SW480 (cell line): ENCODE results near the gene HCN4.
A peak's percentile ranks its signal among the peaks of the same experiment; 100 is the strongest.
"Not testable (repeated sequence)": the region's sequence is repeated elsewhere in the genome, so short reads cannot be mapped to it uniquely, and the experiment has no call there.

Experiments
- DNase-seq: peaks from one replicate; pipeline ENCODE4 v3.0.0-alpha.2; 2016; ENCODE audit warnings: low spot score

Gene HCN4

DNA sequence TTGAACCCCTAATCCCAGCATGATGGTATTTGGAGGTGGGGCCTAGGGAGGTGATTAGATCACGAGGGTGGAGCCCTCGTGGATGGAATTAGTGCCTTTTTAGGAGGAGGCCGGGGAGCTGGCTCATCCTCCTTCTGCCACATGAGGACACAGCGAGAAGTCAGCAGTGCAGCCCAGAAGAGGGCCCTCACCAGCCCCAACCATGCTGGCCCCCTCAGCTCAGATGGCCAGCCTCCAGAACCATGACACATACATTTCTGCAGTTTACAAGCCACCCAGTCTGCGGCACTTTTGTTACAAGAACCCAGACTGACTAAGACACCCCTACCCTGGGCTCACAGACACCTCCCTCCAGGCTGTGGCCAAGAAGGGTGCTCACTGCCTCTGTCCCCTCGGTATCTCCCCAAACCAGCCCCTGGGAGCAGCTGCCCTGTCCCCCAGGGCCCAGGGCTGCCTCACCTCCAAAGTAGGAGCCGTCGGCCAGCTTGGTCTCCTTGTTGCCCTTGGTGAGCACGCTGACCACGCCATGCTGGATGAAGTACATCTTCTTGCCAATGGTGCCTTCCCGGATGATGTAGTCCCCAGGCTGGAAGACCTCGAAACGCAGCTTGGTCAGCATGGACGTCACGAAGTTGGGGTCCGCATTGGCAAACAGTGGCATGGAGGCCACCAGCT lies 44.1 kb downstream of the HCN4 start:
- no peak for DNase-seq

DNA sequence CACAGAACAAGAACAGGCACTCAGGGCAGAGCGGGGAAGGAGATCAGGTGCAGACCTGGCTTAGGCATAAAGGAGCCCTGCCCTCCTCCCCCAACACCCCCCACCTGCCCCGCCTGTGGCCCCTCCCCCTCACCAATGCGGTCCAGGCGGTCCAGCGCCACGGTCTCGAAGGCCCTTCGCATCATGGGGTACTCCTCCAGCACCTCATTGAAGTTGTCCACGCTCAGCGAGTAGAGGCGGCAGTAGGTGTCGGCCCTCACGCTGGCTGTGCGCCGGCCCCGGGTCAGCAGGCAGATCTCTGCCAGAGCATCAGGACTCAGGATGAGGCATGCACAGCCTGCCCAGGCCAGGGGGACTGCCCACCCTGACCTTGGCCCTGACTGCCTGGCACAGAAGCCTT lies 44.8 kb downstream of the HCN4 start:
- DNase-seq = no peak

DNA sequence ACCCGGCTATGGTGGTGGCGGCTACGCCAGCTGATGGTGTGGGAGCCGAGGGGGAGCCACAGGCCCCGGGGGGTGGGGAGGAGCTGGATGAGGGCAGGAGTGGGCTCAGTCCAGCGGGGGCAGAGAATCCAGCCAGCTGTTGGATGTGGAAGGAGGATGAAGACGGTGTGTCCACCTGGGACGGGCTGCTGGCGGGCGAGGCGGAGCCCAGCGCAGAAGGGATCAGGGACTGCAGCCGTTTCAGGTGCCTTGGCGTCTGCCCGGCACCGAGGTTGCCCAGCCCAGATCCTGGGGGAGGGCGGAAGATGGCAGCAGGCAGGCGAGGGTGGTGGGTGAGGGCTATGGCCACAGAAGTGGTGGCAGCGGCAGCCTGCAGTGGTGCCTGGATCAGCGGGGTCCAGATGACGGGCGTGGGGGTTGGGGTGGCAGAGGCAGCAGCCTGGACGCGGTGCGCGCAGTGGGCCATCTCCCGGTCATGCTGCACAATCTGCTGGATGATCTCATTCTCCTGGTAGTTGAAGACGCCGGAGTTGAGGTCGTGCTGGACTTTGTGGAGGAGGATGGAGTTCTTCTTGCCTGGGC lies 45.3 kb downstream of the HCN4 start:
- no peak for DNase-seq

DNA sequence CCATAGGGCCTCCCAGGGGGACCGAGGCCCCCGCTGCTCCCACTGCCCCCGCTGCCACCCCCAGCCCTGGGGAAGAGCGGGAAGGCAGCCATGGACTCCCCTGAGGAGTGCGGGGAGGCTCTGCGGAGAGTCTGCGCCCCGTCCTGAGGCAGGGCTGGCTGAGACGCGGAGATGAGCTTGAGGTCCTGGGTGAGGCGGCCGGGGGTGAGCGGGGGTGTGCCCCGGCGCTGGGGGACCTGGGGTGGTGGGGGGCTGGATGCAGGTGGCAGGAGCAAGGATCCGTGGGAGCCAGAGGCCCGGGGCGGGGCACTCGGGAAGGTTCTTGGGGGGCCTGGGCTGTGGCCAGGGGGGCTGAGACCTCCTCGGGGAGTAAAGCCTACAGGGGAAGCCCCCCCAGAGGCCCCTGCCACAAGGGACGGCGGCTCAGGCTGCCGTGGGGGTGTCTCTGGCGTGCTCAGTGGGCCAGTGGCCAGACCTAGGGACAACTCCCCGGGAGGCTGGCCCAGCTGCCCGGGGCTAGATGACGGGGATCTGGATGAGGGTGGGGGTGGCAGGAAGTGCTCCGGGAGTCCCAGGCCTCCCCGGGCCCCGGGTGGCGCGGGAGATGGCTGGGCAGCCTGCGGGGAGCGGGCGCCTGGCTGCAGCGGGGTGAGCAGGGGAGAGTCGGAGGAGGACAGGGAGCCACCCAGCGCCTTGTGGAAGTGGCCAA lies 45.9 kb downstream of the HCN4 start:
- DNase-seq = no peak

DNA sequence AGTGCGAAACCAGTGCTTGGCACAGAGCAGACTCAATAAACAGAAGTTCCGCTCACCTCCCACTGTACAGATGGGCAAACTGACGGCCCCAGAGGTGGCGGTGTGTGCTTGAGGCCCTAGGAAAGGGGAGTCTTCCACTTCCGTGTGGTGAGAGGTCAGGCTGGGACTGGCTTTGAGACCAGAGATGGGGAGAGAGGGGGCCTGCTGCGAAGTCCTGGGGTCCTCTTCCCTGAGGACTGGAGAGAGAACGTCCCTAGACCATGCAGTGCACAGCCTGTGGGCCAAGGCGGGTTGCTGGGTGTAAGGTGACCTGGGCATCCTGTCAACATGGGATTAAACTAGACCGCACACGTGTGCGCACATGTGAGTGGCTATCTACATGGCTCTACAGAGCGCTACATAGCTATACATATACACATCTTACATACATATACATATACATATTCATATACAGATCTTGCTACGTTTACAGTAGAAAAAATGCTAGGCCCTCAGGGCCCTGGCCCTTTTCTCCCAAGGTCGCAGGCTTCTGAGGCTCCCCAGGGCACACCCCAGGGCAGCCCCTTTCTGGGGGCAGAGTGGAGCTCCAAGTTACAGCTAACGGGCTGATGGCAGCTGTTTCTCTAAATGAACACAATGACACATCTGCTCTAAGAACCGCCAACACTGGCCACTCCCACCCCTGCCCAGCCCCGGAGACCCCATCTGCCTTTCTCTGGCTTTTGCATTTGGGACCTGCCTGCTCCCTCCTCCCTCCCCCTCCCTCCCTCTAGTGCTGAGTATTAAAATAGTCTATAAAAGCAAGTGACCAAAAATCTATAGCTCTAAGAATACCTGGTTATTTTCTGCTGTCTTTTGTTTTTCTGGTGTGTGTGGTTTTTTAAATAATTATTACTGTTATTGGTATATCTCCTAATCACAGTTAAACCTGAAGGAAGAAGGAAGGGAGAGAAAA lies 47.0 kb downstream of the HCN4 start:
- DNase-seq = no peak

DNA sequence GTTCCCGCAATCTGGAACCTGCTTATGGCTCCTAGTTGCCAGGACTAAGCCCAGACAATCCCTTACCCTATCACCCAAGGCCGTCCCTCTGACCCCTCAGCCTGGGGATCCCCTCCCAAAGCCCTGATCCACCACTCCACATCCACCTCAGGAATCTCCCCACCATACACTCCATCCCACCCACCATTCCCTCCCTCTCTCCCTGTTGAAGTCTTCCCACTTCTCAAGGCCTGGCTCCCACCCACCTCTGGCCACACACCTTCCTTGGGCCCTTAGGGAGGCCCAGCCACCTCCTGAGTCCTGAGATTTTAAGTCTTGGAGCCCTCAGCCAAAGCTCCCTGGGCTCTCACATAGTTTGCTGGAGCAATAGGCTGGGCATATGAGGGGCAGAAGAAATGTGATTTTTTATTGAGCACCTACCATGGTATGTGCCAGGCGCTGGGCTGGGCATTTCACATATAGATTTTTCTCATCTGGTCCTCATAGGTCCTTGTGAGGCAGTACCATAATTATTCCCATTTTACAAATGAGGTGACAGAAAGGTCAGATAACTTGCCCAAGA lies 48.1 kb downstream of the HCN4 start:
- no peak for DNase-seq

DNA sequence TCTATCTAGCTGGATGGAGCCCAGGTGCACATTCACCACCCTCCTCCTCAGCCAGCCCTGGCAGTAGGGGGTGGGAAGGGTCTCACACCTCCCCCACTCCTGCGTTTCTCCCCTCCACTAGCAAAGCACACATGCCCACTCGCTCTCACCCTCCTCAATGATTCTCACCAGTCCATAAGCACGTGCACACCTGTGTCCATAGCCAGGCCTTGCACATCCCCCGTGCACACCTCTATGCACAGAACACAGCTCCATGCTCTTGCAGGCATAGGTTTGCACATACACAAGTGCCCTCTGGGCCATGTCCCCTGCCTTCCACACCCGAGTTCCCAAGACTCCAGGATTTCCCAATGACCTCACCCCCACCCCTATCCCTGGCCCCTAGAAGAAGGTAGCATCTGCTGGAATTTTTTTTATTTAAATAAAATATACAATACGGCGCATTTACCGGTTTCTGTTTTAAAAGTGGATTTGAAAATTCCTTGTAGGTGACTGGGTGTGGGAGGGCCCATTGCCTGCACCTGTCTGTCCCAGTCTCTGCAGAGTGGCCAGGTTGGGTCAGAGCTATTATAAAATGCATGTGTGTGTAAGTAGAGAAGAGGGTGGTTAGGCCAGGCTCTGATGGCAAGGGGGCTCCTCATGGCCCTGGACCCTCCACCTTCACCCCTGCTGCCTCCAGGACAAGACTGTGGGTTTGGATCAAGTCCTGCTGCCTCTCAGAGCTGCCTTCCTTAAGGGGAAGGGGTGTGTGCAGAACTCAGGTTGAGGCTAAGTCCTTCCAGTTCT lies 49.1 kb downstream of the HCN4 start:
- no peak for DNase-seq

DNA sequence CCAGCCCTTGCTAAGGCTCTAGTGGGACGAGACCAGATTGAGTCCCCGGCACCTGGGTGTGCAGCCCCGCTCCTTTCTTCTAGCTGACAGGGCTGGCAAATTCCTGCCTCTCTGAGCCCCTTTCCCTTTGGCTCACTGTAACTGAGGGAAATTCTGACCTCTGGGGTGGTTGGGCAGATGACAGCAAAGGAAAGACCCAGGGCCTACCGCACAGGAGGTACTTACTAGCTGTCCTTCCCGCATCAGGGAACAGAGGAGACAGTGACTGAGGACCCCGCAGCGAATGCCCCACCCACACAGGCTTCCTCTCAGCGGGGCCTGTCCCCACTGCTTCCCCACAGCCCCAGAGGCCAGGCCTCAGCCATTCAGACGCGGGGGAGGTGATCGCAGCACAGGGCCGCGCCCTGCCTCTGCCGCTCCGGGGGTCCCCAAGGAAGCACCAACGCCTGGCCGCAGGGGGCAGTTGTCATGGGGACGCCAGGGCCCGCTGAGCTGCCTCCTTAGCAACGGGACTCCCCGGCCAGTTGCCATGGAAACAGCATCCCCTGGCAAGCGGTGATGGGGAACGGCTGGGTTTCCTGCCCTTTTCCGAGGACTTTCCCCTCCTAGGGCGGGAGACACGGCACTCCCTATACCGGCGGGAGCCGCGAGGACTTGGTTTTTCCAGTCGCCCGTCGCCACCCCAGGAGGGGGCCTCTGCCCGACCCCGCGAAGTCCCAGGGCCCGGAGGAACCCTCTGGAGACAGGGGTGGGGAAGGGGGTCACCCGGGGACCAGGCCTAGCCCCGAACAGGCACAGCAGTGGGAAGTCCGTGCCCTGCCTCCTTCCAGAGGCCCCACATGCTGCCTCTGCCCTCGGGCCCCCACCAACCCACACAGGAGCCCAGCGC lies 50.1 kb downstream of the HCN4 start:
- no peak for DNase-seq

DNA sequence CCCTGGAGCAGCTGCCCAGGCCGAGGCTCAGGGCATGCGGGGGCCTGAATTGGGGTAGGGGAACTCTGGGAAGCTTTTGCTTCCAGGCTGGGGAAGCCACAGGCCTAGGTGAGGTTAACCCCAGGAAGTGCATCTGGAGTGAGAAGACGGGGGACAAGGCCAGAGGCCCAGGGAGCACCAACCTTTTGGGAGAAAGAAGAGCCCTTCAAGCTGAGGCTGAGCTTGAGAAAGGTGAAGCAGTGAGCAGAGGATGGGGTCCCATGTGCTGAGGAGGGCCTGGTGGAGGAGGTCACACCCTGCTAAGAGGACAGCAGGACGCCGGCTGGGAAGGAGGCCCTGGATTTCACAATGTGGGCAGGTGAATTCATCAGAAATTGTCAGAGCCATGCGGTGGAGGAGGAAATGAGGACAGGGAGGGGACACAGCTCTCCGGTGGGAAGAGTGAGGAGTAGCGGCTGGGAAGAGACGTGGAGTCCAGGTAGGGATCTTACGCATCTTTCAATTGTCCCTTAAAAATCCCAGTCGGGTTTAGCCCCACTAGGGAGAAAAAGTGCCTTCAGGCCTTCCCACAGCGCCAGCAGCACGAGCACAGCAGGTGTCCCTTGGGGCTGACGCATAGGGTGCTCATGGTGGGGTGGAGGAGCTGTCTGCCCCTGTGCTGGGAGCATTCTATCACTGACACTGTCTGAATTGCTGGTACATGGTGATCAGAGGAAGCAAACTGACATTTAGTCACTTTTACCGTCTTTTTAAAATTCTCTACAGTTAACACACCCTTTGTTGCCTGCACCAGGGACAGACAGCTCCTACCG lies 50.9 kb downstream of the HCN4 start:
- no peak for DNase-seq

DNA sequence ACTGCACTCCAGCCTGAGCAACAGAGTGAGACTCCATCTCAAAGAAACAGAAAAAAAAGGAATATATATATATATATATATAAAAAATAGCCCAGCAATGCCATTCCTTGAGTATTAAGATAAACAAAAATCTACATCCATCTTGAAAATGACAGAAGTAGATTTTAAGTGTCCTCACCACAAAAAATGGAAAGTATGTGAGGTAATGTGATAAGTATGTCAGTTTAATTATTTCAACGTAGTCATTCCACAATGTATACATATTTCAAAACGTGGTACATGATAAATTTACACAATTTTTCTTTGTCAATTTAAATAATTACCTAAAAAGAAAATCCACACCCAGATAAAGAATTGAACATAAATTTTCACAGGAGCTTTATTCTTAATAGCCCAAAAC lies 54.9 kb downstream of the HCN4 start:
- DNase-seq = no peak

DNA sequence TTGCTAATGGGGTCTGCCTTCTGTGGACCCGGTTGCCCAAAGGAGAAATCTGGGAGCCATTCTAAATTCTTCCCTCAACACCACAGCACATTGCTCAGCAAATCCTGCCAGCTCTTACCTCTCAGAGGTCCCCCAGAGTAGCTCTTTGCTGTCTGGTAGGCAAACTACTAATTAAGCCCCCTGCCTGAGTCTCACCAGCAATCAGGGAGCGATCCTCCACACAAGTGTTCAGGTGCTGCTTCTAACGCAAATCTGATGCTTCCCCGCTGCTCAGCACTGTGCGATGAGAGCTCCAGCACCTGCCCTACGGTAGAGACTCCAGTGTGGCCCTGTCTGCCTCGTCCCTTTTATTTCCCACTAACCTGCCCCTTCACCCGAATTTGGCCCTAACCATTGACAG lies 60.5 kb downstream of the HCN4 start:
- no peak for DNase-seq

DNA sequence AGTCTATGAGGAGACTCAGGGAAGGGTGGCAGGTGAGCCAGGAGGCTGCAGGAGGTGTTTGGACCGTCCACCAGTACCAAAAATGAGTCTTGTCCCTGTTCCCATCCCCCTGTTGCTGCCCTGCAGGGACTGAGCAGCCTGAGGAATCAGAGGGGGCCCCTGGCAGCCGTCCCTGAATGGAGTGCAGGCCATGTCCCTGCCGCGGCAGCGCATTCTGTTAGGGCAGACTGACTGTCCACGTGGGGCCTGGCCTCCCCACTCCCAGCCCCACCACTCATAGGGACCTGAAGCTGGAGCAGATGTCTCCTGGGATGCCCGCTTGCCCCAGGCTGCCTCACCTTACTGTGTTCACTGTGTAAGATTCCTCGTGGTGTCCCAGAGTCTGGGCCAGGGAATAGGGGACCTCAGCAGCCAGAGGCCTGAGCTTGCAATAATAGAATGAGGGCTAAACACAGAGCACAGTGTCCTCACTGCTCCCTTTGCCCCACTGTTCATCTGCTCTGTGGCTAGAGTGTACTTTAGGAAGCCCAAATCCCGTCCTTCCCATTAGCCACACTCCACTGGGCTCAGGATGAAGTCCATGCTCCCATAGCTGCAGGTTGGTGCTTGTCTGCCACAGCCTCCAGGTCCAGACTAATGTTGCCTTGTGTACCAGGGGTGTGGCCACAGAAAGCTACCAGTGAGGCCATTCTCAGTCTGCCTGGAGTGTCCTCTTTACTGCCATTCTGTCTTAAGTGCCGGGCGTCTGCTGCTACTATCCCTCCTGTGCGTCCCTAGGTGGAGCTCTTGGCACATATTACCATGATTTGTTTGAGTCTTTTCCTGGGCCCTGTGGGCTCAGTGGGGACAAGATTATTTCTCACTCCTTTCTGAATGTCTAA lies 63.2 kb downstream of the HCN4 start:
- peak; percentile 63 for DNase-seq

DNA sequence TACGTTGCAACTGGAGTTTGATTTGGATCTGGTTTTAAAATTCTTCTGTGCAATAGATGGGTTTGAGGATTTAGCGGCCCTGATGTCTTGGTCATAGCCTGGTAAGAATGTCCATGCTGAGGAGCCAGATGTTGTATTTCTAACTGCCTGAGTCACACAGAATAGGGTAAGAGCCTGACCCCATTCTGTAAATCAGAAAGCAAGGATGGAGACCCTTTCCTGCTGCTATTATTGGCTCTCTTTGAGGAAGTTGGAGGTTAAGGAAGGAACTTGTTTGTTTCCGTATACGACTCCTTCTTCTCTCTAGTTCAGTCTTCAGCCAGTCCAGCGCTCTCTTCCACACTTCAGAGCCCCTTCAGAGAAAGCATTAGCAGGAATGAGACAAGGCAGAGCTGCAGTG lies 65.1 kb downstream of the HCN4 start:
- DNase-seq = no peak

DNA sequence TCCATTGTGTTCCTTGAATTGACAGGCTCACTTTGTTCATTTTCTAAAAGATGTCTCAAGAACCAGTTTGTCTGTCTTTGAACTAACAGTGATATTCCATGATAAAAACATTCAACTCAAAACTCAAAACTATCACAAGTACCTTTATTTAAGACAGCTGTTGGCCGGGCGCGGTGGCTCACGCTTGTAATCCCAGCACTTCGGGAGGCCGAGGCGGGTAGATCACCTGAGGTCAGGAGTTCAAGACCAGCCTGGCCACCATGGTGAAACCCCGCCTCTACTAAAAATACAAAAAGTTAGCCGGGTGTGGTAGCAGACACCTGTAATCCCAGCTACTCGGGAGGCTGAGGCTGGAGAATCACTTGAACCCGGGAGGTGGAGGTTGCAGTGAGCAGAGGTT lies 68.5 kb downstream of the HCN4 start:
- not testable (repeated sequence) for DNase-seq

DNA sequence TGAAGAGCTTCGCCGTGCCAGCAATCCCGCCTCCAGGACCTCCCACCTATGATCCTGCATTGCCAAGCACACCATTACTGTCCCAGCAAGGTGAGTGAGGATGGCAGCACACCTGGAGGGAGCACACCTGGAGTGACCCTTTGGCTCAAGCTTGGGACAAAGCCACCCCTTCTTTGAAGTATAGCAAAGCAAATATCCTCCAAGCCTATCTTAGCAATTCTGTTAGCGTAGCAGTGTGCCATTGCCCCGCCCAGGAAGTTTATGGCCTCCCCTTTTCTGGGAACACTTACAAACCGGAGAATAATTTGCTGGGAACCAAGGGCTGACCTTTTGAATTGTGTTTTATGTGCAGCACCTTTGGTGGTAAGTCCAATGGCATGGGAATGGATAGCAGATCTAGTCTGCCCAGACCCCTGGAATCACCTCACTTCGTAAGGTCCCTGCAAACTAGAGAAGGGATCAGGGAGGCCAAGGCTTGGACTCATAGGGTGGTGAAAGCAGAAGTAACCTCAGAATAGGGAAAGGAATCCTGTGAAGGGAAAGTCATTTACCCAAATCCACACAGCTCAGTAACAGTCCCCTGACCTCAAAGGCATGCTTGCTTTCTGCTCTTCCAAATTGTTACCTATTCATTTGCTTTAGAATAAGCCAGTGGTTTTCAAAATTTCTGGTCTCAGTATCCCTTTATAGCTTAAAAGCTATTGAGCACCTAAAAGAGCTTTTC lies 70.1 kb downstream of the HCN4 start:
- no peak for DNase-seq

DNA sequence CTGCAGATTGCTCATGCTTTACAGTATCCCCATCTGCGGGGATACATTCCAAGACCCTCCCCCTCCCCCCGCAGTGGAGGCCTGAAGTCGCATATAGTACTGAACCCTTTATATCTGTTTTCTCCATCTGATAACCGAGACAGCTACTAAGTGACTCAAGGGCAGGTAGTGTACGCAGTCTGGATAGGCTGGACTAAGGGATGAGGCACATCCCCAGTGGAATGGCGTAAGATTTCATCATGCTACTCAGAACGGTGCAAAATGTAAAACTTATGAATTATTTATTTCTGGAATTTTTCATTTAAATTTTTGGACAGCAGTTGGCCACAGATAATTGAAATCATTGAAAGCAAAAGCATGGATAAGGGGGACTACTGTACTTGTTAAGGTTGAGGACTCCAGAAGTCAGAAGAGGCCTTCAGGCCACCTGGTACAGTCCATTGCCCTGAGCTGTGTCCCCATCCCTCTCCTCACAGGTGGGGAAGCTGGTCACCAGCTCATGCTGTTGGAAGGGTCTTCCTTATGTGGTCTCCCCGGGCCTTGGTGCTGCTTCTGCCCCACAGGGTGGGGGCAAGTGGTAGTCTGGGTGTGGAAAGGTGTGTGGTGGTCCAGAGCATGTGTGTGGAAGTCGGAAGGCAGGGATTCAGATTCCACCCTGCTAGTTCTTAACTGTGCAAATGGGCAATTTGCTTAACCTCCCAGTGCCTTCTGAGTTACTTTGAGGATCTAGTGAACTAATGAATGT lies 72.0 kb downstream of the HCN4 start:
- no peak for DNase-seq
